ENCODE data around the gene PCDHB15.
"Not testable (repeated sequence)": the region's sequence is repeated elsewhere in the genome, so short reads cannot be mapped to it uniquely, and the experiment has no call there.

Gene PCDHB15

GRCh38 chr5:141245250-141245717 lies at the start of gene PCDHB15:
PCDHB15 (plus strand) TSS chr5:141245395; CDS start chr5:141245579, 184 bp downstream.
- DNase-seq = no peak

DNA sequence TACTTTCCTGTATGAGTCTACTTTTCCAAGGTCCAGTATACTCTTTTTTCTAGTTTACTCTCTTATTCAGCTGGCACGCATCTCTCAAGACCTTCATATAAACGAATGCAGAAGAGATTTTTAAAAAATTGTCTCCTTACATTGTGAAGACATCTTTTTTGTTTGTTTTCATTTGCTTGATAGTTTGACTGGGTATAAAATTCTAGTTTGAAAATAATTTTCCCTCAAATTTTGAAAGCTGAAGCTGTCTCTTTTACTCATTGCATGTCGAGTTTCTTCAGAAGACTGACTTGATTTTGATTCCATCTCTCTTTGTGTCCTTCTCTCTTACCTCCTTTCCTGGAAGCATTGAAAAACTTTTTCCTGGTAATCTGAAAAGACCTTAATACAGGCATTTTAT lies 48.8 kb upstream of the PCDHB15 start:
- no peak for DNase-seq

- no peak for DNase-seq
Measured at GRCh38 chr5:141199359-141200235, 45.6 kb upstream of the PCDHB15 start, which contains the start of gene PCDHB11. PCDHB11 (plus strand) TSS chr5:141199627; CDS start chr5:141199775, 148 bp downstream.

DNA sequence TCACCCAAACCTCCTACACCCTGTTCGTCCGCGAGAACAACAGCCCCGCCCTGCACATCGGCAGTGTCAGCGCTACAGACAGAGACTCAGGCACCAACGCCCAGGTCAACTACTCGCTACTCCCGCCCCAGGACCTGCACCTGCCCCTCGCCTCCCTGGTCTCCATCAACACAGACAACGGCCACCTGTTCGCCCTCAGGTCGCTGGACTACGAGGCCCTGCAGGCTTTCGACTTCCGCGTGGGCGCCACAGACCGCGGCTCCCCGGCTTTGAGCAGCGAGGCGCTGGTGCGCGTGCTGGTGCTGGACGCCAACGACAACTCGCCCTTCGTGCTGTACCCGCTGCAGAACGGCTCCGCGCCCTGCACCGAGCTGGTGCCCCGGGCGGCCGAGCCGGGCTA lies 44.1 kb upstream of the PCDHB15 start:
- DNase-seq = not testable (repeated sequence)

DNA sequence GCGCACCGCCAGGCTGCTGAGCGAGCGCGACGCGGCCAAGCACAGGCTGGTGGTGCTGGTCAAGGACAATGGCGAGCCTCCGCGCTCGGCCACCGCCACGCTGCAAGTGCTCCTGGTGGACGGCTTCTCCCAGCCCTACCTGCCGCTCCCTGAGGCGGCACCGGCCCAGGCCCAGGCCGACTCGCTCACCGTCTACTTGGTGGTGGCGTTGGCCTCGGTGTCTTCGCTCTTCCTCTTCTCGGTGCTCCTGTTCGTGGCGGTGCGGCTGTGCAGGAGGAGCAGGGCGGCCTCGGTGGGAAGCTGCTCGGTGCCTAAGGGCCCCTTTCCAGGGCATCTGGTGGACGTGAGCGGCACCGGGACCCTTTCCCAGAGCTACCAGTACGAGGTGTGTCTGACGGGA lies 43.5 kb upstream of the PCDHB15 start:
- not testable (repeated sequence) for DNase-seq

DNA sequence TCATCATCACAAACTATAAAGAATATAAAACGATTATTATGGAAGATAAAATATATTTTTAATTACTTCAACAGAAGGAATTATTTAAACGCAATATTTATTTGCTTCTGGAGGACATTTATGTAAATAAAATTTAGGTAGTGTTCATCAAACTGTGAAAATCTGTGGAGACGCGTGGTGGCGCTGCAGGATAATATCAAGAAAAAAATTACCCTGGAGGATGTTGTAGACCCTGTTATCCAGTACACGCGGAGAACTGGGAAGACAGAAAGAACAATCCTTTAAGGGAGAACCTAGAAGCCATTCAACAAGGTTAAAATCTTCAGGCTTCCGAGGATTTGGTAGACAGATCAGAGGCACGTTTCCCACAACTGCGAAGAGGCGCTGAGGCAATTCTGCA lies 36.7 kb upstream of the PCDHB15 start, which contains the start of gene PCDHB12:
Gene PCDHB12, plus strand, starts transcription at position 242 of the 400 bp plus-strand sequence. CDS start 189 bp downstream, outside the sequence.
- no peak for DNase-seq

- DNase-seq = not testable (repeated sequence)
Measured at GRCh38 chr5:141210281-141210680, 34.9 kb upstream of the PCDHB15 start.

GRCh38 chr5:141210849-141211248 lies 34.3 kb upstream of the PCDHB15 start:
- DNase-seq = not testable (repeated sequence)

GRCh38 chr5:141213656-141214339 lies 31.4 kb upstream of the PCDHB15 start, which contains the start of gene PCDHB13:
PCDHB13 (plus strand) TSS chr5:141213919; CDS start chr5:141214124, 205 bp downstream.
- DNase-seq = not testable (repeated sequence)

- not testable (repeated sequence) for DNase-seq
Measured at GRCh38 chr5:141214583-141214982, 30.6 kb upstream of the PCDHB15 start.

GRCh38 chr5:141215504-141215903 lies 29.7 kb upstream of the PCDHB15 start:
- DNase-seq = not testable (repeated sequence)

DNA sequence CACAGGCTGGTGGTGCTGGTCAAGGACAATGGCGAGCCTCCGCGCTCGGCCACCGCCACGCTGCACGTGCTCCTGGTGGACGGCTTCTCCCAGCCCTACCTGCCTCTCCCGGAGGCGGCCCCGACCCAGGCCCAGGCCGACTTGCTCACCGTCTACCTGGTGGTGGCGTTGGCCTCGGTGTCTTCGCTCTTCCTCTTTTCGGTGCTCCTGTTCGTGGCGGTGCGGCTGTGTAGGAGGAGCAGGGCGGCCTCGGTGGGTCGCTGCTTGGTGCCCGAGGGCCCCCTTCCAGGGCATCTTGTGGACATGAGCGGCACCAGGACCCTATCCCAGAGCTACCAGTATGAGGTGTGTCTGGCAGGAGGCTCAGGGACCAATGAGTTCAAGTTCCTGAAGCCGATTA lies 29.2 kb upstream of the PCDHB15 start:
- DNase-seq = not testable (repeated sequence)

- DNase-seq = peak; percentile 34
Measured at GRCh38 chr5:141223112-141223783, 21.9 kb upstream of the PCDHB15 start, which contains the start of gene PCDHB14. PCDHB14 (plus strand) TSS chr5:141223343; CDS start chr5:141223506, 163 bp downstream.

GRCh38 chr5:141224844-141225243 lies 20.4 kb upstream of the PCDHB15 start:
- DNase-seq = not testable (repeated sequence)

DNA sequence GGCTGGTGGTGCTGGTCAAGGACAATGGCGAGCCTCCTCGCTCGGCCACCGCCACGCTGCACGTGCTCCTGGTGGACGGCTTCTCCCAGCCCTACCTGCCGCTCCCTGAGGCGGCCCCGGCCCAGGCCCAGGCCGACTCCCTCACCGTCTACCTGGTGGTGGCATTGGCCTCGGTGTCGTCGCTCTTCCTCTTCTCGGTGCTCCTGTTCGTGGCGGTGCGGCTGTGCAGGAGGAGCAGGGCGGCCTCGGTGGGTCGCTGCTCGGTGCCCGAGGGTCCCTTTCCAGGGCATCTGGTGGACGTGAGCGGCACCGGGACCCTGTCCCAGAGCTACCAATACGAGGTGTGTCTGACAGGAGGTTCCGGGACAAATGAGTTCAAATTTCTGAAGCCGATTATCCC lies 19.8 kb upstream of the PCDHB15 start:
- not testable (repeated sequence) for DNase-seq

GRCh38 chr5:141234109-141234667 lies 11.0 kb upstream of the PCDHB15 start:
- DNase-seq = no peak

GRCh38 chr5:141235922-141236321 lies 9.3 kb upstream of the PCDHB15 start:
- DNase-seq = not testable (repeated sequence)

GRCh38 chr5:141236516-141237313 lies 8.5 kb upstream of the PCDHB15 start:
- DNase-seq = no peak

- no peak for DNase-seq
Measured at GRCh38 chr5:141241496-141241895, 3.7 kb upstream of the PCDHB15 start.

DNA sequence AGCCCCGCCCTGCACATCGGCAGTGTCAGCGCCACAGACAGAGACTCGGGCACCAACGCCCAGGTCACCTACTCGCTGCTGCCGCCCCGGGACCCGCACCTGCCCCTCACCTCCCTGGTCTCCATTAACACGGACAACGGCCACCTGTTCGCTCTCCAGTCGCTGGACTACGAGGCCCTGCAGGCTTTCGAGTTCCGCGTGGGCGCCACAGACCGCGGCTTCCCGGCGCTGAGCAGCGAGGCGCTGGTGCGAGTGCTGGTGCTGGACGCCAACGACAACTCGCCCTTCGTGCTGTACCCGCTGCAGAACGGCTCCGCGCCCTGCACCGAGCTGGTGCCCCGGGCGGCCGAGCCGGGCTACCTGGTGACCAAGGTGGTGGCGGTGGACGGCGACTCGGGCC lies 1.8 kb downstream of the PCDHB15 start:
- not testable (repeated sequence) for DNase-seq

- not testable (repeated sequence) for DNase-seq
Measured at GRCh38 chr5:141247434-141247833, 2.2 kb downstream of the PCDHB15 start.

All from NCI-H2029 (cell line).